Breast epithelium (tissue), 4 donors: ENCODE results near the gene ZCCHC10. TPM values are rescaled to one million over a fixed set of nuclear protein-coding genes. Genes with fewer than 3 reads are reported as not detected.

Experiments
- DNase-seq, 2 donors: peaks; one replicate each; pipeline ENCODE4 v3.0.0-alpha.2; 2019; ENCODE audit warnings: low spot score in 2 of 2
- H3K27ac ChIP-seq, 2 donors: fragments of 200-600 bp; sonication (generic) in 1 of 2; one replicate each; pipeline ENCODE4 v1.5.1; 2016 to 2019; ENCODE audit warnings: mild to moderate bottlenecking in 1 of 2
- H3K27me3 ChIP-seq, 2 donors: fragments of 200-600 bp; sonication (generic) in 1 of 2; one replicate each; pipeline versions ENCODE4 v1.5.1 to v1.6.0; 2017 to 2019; ENCODE audit warnings: control low read depth in 1 of 2, mild to moderate bottlenecking in 1 of 2
- H3K36me3 ChIP-seq: fragments of 200-600 bp; one replicate; pipeline ENCODE4 v1.5.1; 2019
- H3K4me1 ChIP-seq, 2 donors: fragments of 200-600 bp; sonication (generic); one replicate each; pipeline ENCODE4 v1.5.1; 2016 to 2019; ENCODE audit warnings: control low read depth in 1 of 2
- H3K4me3 ChIP-seq, 3 donors: fragments of 200-600 bp; sonication (generic); 1 replicate in 2 of 3; 2 replicates in 1 of 3; pipeline ENCODE4 v1.5.1; 2016 to 2019; ENCODE audit warnings: mild to moderate bottlenecking in 3 of 3, moderate library complexity in 2 of 3
- H3K9me3 ChIP-seq, 2 donors: fragments of 200-600 bp; sonication (generic) in 1 of 2; one replicate each; pipeline ENCODE4 v1.5.1; 2016 to 2019; ENCODE audit warnings: control low read depth in 1 of 2
- CTCF ChIP-seq, 3 donors: fragments of 450-650 bp; IDR thresholded peaks; one replicate each; pipeline ENCODE4 v1.5.1; 2016 to 2017; ENCODE audit warnings: antibody characterized with exemption in 3 of 3, mild to moderate bottlenecking in 3 of 3, moderate library complexity in 3 of 3
- POLR2A ChIP-seq: fragments of 450-650 bp; IDR thresholded peaks from one replicate; pipeline ENCODE4 v1.6.1; 2016; ENCODE audit warnings: antibody characterized with exemption, mild to moderate bottlenecking, moderate library complexity
- POLR2AphosphoS5 ChIP-seq, 3 donors: sonication (generic); formaldehyde crosslinking; IDR thresholded peaks; one replicate each; pipeline ENCODE4 v1.6.1; 2017; ENCODE audit warnings: antibody characterized with exemption in 3 of 3
- intact Hi-C: fragments of 100-400 bp; cut with DNase I; formaldehyde crosslinking; loops from one replicate; pipeline ENCODE4 v1.15.1; 2023; ENCODE audit warnings: low total_unique reads
- total RNA-seq, 3 donors: library from RNA; depleted of rRNA; stranded (reverse); fragments of >200 nt; gene quantifications; one replicate each; pipeline ENCODE4 v1.1.0, GENCODE V29; 2016

ZCCHC10 gene
- total RNA-seq, 3 donors from 2014 or later: 13.6 to 30.4 (median 21.6) TPM

- DNase-seq: no peak
- Histone ChIP-seq H3K4me1 (no peaks in the 10 kb centered on the region), H3K9me3 (no peaks in the 10 kb centered on the region), H3K27ac (no peak overlapping the region), H3K4me3 (no peak overlapping the region), H3K27me3 (no peaks in the 10 kb centered on the region), H3K36me3 (no peaks in the 10 kb centered on the region)
- intact Hi-C loops: no loop called here
- TF ChIP-seq POLR2AphosphoS5 (IDR thresholded peaks at IDR 0.05): no peak
- no peak for TF ChIP-seq POLR2A
- no peak for TF ChIP-seq CTCF (IDR thresholded peaks at IDR 0.05)
Observed at GRCh38 chr5:133034064-133034463, 7.7 kb upstream of the ZCCHC10 start.

- no peak for DNase-seq
- no peaks in the 10 kb centered on the region for H3K9me3 ChIP-seq
- no peak overlapping the region for H3K27ac ChIP-seq
- intact Hi-C loops: no loop called here
- H3K4me3 ChIP-seq: no peak overlapping the region
- H3K36me3 ChIP-seq: no peaks in the 10 kb centered on the region
- TF ChIP-seq POLR2A (no peak), CTCF (IDR thresholded peaks at IDR 0.05) (no peak), POLR2AphosphoS5 (IDR thresholded peaks at IDR 0.05) (no peak)
- no peaks in the 10 kb centered on the region for H3K4me1 ChIP-seq
- no peaks in the 10 kb centered on the region for H3K27me3 ChIP-seq
Observed at GRCh38 chr5:133032852-133033742, 6.7 kb upstream of the ZCCHC10 start.

DNA sequence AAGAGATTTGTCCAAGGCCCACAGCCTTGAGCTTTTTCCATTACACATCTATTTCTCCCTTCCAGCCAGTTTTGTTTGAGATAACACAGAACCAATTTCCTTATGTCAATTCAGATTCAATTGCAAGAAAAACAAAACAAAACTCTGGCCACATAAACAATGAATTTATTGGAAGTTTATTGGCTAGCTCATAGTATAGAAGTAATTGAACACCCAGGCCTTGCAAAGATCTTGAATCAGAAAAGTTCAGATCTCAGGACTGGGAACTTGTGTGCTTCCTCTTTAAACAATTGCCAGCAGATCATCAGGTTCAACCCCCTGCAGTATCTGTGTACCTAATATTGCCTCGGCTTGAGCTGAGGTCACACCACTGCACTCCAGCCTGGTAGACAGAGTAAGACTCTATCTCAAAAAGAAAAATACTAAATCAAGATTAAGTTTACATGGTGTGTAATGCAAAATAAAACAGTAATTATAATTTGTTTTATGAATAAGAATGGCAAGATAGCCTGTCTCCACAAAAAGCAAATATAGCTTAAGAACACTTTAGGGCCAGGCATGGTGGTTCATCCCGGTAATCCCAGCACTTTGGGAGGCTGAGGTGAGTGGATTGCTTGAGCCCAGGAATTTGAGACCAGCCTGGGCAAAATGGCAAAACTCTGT lies 4.1 kb upstream of the ZCCHC10 start:
- H3K4me3 ChIP-seq: no peak overlapping the region
- H3K36me3 ChIP-seq: no peaks in the 10 kb centered on the region
- no peaks in the 10 kb centered on the region for H3K27me3 ChIP-seq
- TF ChIP-seq POLR2AphosphoS5 (IDR thresholded peaks at IDR 0.05): no peak
- TF ChIP-seq CTCF (IDR thresholded peaks at IDR 0.05): no peak
- TF ChIP-seq POLR2A: no peak
- DNase-seq: no peak
- H3K27ac ChIP-seq: no peak overlapping the region
- no peaks in the 10 kb centered on the region for H3K9me3 ChIP-seq
- intact Hi-C loops: no loop called here
- H3K4me1 ChIP-seq: peaks cover 0 to 2% of the 10 kb centered on the region in 2 donors

GRCh38 chr5:133029416-133029815 lies 3.1 kb upstream of the ZCCHC10 start:
- no peak overlapping the region for H3K27ac ChIP-seq

More at GRCh38 chr5:133029416-133029815, 3.1 kb upstream of the ZCCHC10 start:
- peaks cover 0 to 7% of the 10 kb centered on the region in 2 donors for H3K4me1 ChIP-seq
- no peaks in the 10 kb centered on the region for H3K9me3 ChIP-seq
- intact Hi-C loops: no loop called here
- no peak for DNase-seq
- H3K27me3 ChIP-seq: no peaks in the 10 kb centered on the region
- H3K4me3 ChIP-seq: no peak overlapping the region
- no peaks in the 10 kb centered on the region for H3K36me3 ChIP-seq
- TF ChIP-seq POLR2AphosphoS5 (IDR thresholded peaks at IDR 0.05) (no peak), POLR2A (no peak), CTCF (IDR thresholded peaks at IDR 0.05) (no peak)
